Activated CD4-positive, alpha-beta memory T cell treated with anti-CD3 and anti-CD28 coated beads, Interleukin-2, amount 10 ng/mL, durations not matched to agents 7 days and 5 days (primary cell): Measurements from ENCODE around the gene NTN3. TPM values are rescaled to one million over a fixed set of nuclear protein-coding genes. Genes with fewer than 3 reads are reported as not detected.
"Not testable (repeated sequence)": the region's sequence is repeated elsewhere in the genome, so short reads cannot be mapped to it uniquely, and the experiment has no call there.

Experiments used
- CTCF ChIA-PET: fragments of 350-600 bp; sonication (Branson Sonifier 250); formaldehyde crosslinking; loops from one replicate; lab custom pipeline; 2021; ENCODE audit warnings: antibody characterized with exemption, inconsistent platforms; lab: Charles Lee
- POLR2A ChIA-PET: fragments of 350-600 bp; sonication (Branson Sonifier 250); formaldehyde crosslinking; loops from one replicate; lab custom pipeline; 2021; ENCODE audit warnings: antibody characterized with exemption; lab: Charles Lee
- DNase-seq: peaks from one replicate; pipeline ENCODE4 v3.0.0-alpha.2; 2020
- H3K27ac Mint-ChIP-seq: one replicate; pipeline ENCODE4 v1.8.0; 2021; ENCODE audit warnings: mild to moderate bottlenecking, mixed read lengths
- H3K27me3 Mint-ChIP-seq: one replicate; pipeline ENCODE4 v1.8.0; 2021; ENCODE audit warnings: mixed read lengths
- H3K36me3 Mint-ChIP-seq: one replicate; pipeline ENCODE4 v1.8.0; 2021; ENCODE audit warnings: low read depth, mixed read lengths
- H3K4me1 Mint-ChIP-seq: one replicate; pipeline ENCODE4 v1.8.0; 2021; ENCODE audit warnings: mixed read lengths
- H3K4me3 Mint-ChIP-seq: one replicate; pipeline ENCODE4 v1.8.0; 2021; ENCODE audit warnings: mild to moderate bottlenecking, mixed read lengths
- H3K9me3 Mint-ChIP-seq: one replicate; pipeline ENCODE4 v1.8.0; 2021; ENCODE audit warnings: mixed read lengths
- total RNA-seq, 2 experiments: library from RNA; stranded (reverse); gene quantifications; one replicate each; pipeline ENCODE4 v1.2.3, GENCODE V29; 2021

The NTN3 gene
- total RNA-seq, 2 experiments from 2014 or later = not detected

- CTCF ChIA-PET = interaction anchor here (1.5 kb wide), 1 partner anchor 24 kb away, joined by 4 read pairs; no protein-coding TSS in a partner anchor
- Mint-ChIP-seq H3K4me3 (peak overlapping the region; percentile 56), H3K36me3 (no peaks in the 10 kb centered on the region), H3K4me1 (peaks cover 20% of the 10 kb centered on the region), H3K27ac (no peak overlapping the region), H3K27me3 (peaks cover 15% of the 10 kb centered on the region), H3K9me3 (no peaks in the 10 kb centered on the region)
- POLR2A ChIA-PET = interaction anchor here (1.0 kb wide), 1 partner anchor 56 kb away, joined by 3 read pairs; no protein-coding TSS in a partner anchor
- DNase-seq = no peak
These were observed 5.6 kb downstream of the NTN3 start for GRCh38 chr16:2476741-2477140.

- Mint-ChIP-seq H3K27ac (no peak overlapping the region), H3K27me3 (peaks cover 10% of the 10 kb centered on the region), H3K36me3 (no peaks in the 10 kb centered on the region), H3K4me3 (no peak overlapping the region), H3K4me1 (peaks cover 20% of the 10 kb centered on the region), H3K9me3 (no peaks in the 10 kb centered on the region)
- no peak for DNase-seq
- POLR2A ChIA-PET = interaction anchor here (1.0 to 1.9 kb wide), 2 partner anchors 55 to 209 kb away, joined by 3 to 4 read pairs; partner anchors contain the start of gene RNPS1
- CTCF ChIA-PET = interaction anchor here (0.5 to 1.5 kb wide), 2 partner anchors 24 to 1754 kb away, joined by 3 to 4 read pairs; no protein-coding TSS in a partner anchor
These were observed 6.2 kb downstream of the NTN3 start for GRCh38 chr16:2477327-2477726.

GRCh38 chr16:2478279-2478678, 7.2 kb downstream of the NTN3 start:
- Mint-ChIP-seq H3K9me3 (no peaks in the 10 kb centered on the region), H3K27ac (no peak overlapping the region), H3K4me1 (peaks cover 14% of the 10 kb centered on the region), H3K27me3 (peaks cover 1% of the 10 kb centered on the region), H3K4me3 (no peak overlapping the region), H3K36me3 (no peaks in the 10 kb centered on the region)
- ChIA-PET POLR2A (interaction anchor here (1.9 kb wide), 1 partner anchor 210 kb away, joined by 4 read pairs; the partner anchor contains the start of gene RNPS1), CTCF (no interaction called here)
- no peak for DNase-seq

GRCh38 chr16:2479996-2480395, 8.9 kb downstream of the NTN3 start:
- POLR2A ChIA-PET, H3K9me3 Mint-ChIP-seq, H3K27me3 Mint-ChIP-seq, H3K4me3 Mint-ChIP-seq, H3K36me3 Mint-ChIP-seq, DNase-seq, H3K27ac Mint-ChIP-seq, CTCF ChIA-PET: not testable (repeated sequence)
- H3K4me1 Mint-ChIP-seq = peaks cover 12% of the 10 kb centered on the region

GRCh38 chr16:2480948-2481347, 9.9 kb downstream of the NTN3 start:
- DNase-seq = no peak
- Mint-ChIP-seq H3K9me3 (no peaks in the 10 kb centered on the region), H3K27me3 (no peaks in the 10 kb centered on the region), H3K36me3 (no peaks in the 10 kb centered on the region), H3K27ac (no peak overlapping the region), H3K4me3 (no peak overlapping the region), H3K4me1 (peaks cover 10% of the 10 kb centered on the region)
- ChIA-PET CTCF (no interaction called here), POLR2A (no interaction called here)

- Mint-ChIP-seq H3K4me1 (peaks cover 9% of the 10 kb centered on the region), H3K27me3 (no peaks in the 10 kb centered on the region), H3K36me3 (no peaks in the 10 kb centered on the region), H3K27ac (no peak overlapping the region), H3K9me3 (no peaks in the 10 kb centered on the region), H3K4me3 (no peak overlapping the region)
- no peak for DNase-seq
- POLR2A ChIA-PET = interaction anchor here (1.6 kb wide), 1 partner anchor 32 kb away, joined by 4 read pairs; the partner anchor contains the start of gene ATP6V0C
- CTCF ChIA-PET = no interaction called here
These were observed 10.6 kb downstream of the NTN3 start for GRCh38 chr16:2481676-2482075.

- POLR2A ChIA-PET = interaction anchor here (1.6 kb wide), 1 partner anchor 31 kb away, joined by 4 read pairs; the partner anchor contains the start of gene ATP6V0C
- no peaks in the 10 kb centered on the region for H3K9me3 Mint-ChIP-seq
- H3K27ac Mint-ChIP-seq = no peak overlapping the region
- no peak overlapping the region for H3K4me3 Mint-ChIP-seq
- peaks cover 12% of the 10 kb centered on the region for H3K4me1 Mint-ChIP-seq
- H3K27me3 Mint-ChIP-seq = no peaks in the 10 kb centered on the region
- H3K36me3 Mint-ChIP-seq = no peaks in the 10 kb centered on the region
- CTCF ChIA-PET = no interaction called here
- DNase-seq = no peak
These were observed 11.2 kb downstream of the NTN3 start for GRCh38 chr16:2482249-2482648.

- no peaks in the 10 kb centered on the region for H3K36me3 Mint-ChIP-seq
- peaks cover 17% of the 10 kb centered on the region for H3K4me1 Mint-ChIP-seq
- H3K27ac Mint-ChIP-seq = no peak overlapping the region
- H3K27me3 Mint-ChIP-seq = no peaks in the 10 kb centered on the region
- CTCF ChIA-PET = no interaction called here
- no peak for DNase-seq
- no peaks in the 10 kb centered on the region for H3K9me3 Mint-ChIP-seq
- no peak overlapping the region for H3K4me3 Mint-ChIP-seq
- POLR2A ChIA-PET = interaction anchor here (1.2 to 1.6 kb wide), 2 partner anchors 31 to 231 kb away, joined by 3 to 4 read pairs; partner anchors contain the start of genes ATP6V0C and ECI1
These were observed 11.8 kb downstream of the NTN3 start for GRCh38 chr16:2482708-2483534.

GRCh38 chr16:2483939-2484897, 13.1 kb downstream of the NTN3 start:
- Mint-ChIP-seq H3K4me1 (peaks cover 19% of the 10 kb centered on the region), H3K27me3 (no peaks in the 10 kb centered on the region), H3K27ac (no peak overlapping the region), H3K36me3 (no peaks in the 10 kb centered on the region), H3K9me3 (no peaks in the 10 kb centered on the region), H3K4me3 (no peak overlapping the region)
- DNase-seq = no peak
- POLR2A ChIA-PET = interaction anchor here (1.2 kb wide), 1 partner anchor 232 kb away, joined by 3 read pairs; the partner anchor contains the start of gene ECI1
- CTCF ChIA-PET = interaction anchor here (1.6 kb wide), 1 partner anchor 10 kb away, joined by 3 read pairs; the partner anchor contains the start of gene TBC1D24

- CTCF ChIA-PET = interaction anchor here (1.6 kb wide), 1 partner anchor 11 kb away, joined by 3 read pairs; the partner anchor contains the start of gene TBC1D24
These were observed 13.9 kb downstream of the NTN3 start for GRCh38 chr16:2484898-2485508.

GRCh38 chr16:2485811-2486507, 14.9 kb downstream of the NTN3 start:
- Mint-ChIP-seq H3K4me3 (no peak overlapping the region), H3K9me3 (no peaks in the 10 kb centered on the region), H3K27ac (no peak overlapping the region), H3K36me3 (no peaks in the 10 kb centered on the region), H3K27me3 (no peaks in the 10 kb centered on the region), H3K4me1 (peaks cover 19% of the 10 kb centered on the region)
- DNase-seq = no peak
- CTCF ChIA-PET = interaction anchor here (1.6 kb wide), 1 partner anchor 12 kb away, joined by 3 read pairs; the partner anchor contains the start of gene TBC1D24
- POLR2A ChIA-PET = interaction anchor here (0.7 to 1.4 kb wide), 4 partner anchors 11 to 217 kb away, joined by 3 to 4 read pairs (median 3); partner anchors contain the start of genes CCNF and TBC1D24

More at GRCh38 chr16:2484898-2485508, 13.9 kb downstream of the NTN3 start:
- no peak overlapping the region for H3K27ac Mint-ChIP-seq
- H3K27me3 Mint-ChIP-seq = no peaks in the 10 kb centered on the region
- H3K9me3 Mint-ChIP-seq = no peaks in the 10 kb centered on the region
- POLR2A ChIA-PET = interaction anchor here (0.7 to 1.4 kb wide), 2 partner anchors 10 to 56 kb away, joined by 3 read pairs; partner anchors contain the start of genes CCNF and TBC1D24
- H3K4me1 Mint-ChIP-seq = peaks cover 19% of the 10 kb centered on the region
- H3K4me3 Mint-ChIP-seq = no peak overlapping the region
- no peaks in the 10 kb centered on the region for H3K36me3 Mint-ChIP-seq
- DNase-seq = no peak
